ENCODE measurements around the gene DVL3.

GRCh38 chr3:184173374-184173722 is 18.2 kb downstream of the DVL3 start:
- TF ChIP-seq CTCF (IDR thresholded peaks at IDR 0.05; ENCODE audit: borderline replicate concordance, extremely low read depth, low read length, poor library complexity, severe bottlenecking) (no peak), EZH2 (IDR thresholded peaks at IDR 0.05; ENCODE audit: borderline replicate concordance, low read depth, low read length, severe bottlenecking) (no peak)
